GOT3 (cell line): Measurements from ENCODE around the gene GHRH.

Experiments
- DNase-seq: peaks from one replicate; lab custom pipeline; 2025; ENCODE audit warnings: mixed read lengths; lab: John Stamatoyannopoulos, UW

Gene GHRH

GRCh38 chr20:37236462-37236861 is 25.2 kb downstream of the GHRH start:
- no peak for DNase-seq

- no peak for DNase-seq
Observed at GRCh38 chr20:37235065-37235464, 26.5 kb downstream of the GHRH start.

- no peak for DNase-seq
Observed at GRCh38 chr20:37234254-37234581, 27.4 kb downstream of the GHRH start.

- no peak for DNase-seq
Observed at GRCh38 chr20:37233548-37234253, 27.9 kb downstream of the GHRH start.

- no peak for DNase-seq
Observed at GRCh38 chr20:37231947-37232630, 29.5 kb downstream of the GHRH start.

- no peak for DNase-seq
Observed at GRCh38 chr20:37230200-37230599, 31.4 kb downstream of the GHRH start.

- DNase-seq, result no peak
Observed at GRCh38 chr20:37229357-37229756, 32.3 kb downstream of the GHRH start.

GRCh38 chr20:37228656-37229055 is 33.0 kb downstream of the GHRH start:
- DNase-seq, result no peak

GRCh38 chr20:37228082-37228481 is 33.5 kb downstream of the GHRH start:
- DNase-seq, result no peak

GRCh38 chr20:37226889-37227288 is 34.7 kb downstream of the GHRH start:
- no peak for DNase-seq

- no peak for DNase-seq
Observed at GRCh38 chr20:37225146-37225545, 36.5 kb downstream of the GHRH start.

- DNase-seq, result peak; percentile 17
Observed at GRCh38 chr20:37223053-37223452, 38.6 kb downstream of the GHRH start.

GRCh38 chr20:37222086-37222485 is 39.5 kb downstream of the GHRH start:
- no peak for DNase-seq

GRCh38 chr20:37220731-37221130 is 40.9 kb downstream of the GHRH start:
- DNase-seq, result no peak

GRCh38 chr20:37219751-37220668 is 41.6 kb downstream of the GHRH start:
- no peak for DNase-seq

- no peak for DNase-seq
Observed at GRCh38 chr20:37218976-37219375, 42.6 kb downstream of the GHRH start.

GRCh38 chr20:37218441-37218840 is 43.2 kb downstream of the GHRH start:
- DNase-seq, result no peak

GRCh38 chr20:37209661-37210314 is 51.8 kb downstream of the GHRH start:
- DNase-seq, result no peak

- no peak for DNase-seq
Observed at GRCh38 chr20:37209193-37209592, 52.4 kb downstream of the GHRH start.

- no peak for DNase-seq
Observed at GRCh38 chr20:37207171-37207570, 54.4 kb downstream of the GHRH start.

GRCh38 chr20:37205794-37206193 is 55.8 kb downstream of the GHRH start:
- no peak for DNase-seq

- DNase-seq, result no peak
Observed at GRCh38 chr20:37205130-37205529, 56.5 kb downstream of the GHRH start.
